GM19324 (cell line): ENCODE data around the gene CYB561D2.

ENCODE experiments used
- ATAC-seq: cut with Tn5 transposase; IDR thresholded peaks from one replicate; pipeline ENCODE4 v1.9.1; 2021; ENCODE audit warnings: mild to moderate bottlenecking, moderate library complexity; ENCODE audit not compliant: unreplicated experiment, low FRiP score

Gene CYB561D2

GRCh38 chr3:50358911-50359759, 8.5 kb downstream of the CYB561D2 start, which contains the start of gene TMEM115:
Gene TMEM115, minus strand, starts transcription at chr3:50359521. Its CDS starts 458 bp downstream, at chr3:50359063.
- ATAC-seq = peak; percentile 97

- no peak for ATAC-seq
Observed at GRCh38 chr3:50359760-50360110, 9.1 kb downstream of the CYB561D2 start.

- no peak for ATAC-seq
Observed at GRCh38 chr3:50364573-50365079, 14.0 kb downstream of the CYB561D2 start.

- peak; percentile 79 for ATAC-seq
Observed at GRCh38 chr3:50365080-50365841, 14.6 kb downstream of the CYB561D2 start.

- no peak for ATAC-seq
Observed at GRCh38 chr3:50365842-50366220, 15.2 kb downstream of the CYB561D2 start.

- no peak for ATAC-seq
Observed at GRCh38 chr3:50369012-50369670, 18.5 kb downstream of the CYB561D2 start.

- ATAC-seq = no peak
Observed at GRCh38 chr3:50370594-50370993, 19.9 kb downstream of the CYB561D2 start.

GRCh38 chr3:50371133-50371685, 20.5 kb downstream of the CYB561D2 start:
- ATAC-seq = no peak

- no peak for ATAC-seq
Observed at GRCh38 chr3:50372349-50372748, 21.7 kb downstream of the CYB561D2 start.

- no peak for ATAC-seq
Observed at GRCh38 chr3:50373146-50374051, 22.7 kb downstream of the CYB561D2 start.

GRCh38 chr3:50374363-50375257, 23.9 kb downstream of the CYB561D2 start:
- no peak for ATAC-seq

- no peak for ATAC-seq
Observed at GRCh38 chr3:50375258-50375931, 24.7 kb downstream of the CYB561D2 start.

- no peak for ATAC-seq
Observed at GRCh38 chr3:50378024-50378423, 27.4 kb downstream of the CYB561D2 start.

GRCh38 chr3:50378757-50379156, 28.1 kb downstream of the CYB561D2 start:
- no peak for ATAC-seq

GRCh38 chr3:50380405-50381085, 29.9 kb downstream of the CYB561D2 start:
- ATAC-seq = no peak

- ATAC-seq = no peak
Observed at GRCh38 chr3:50381383-50381782, 30.7 kb downstream of the CYB561D2 start.

- no peak for ATAC-seq
Observed at GRCh38 chr3:50382722-50383121, 32.1 kb downstream of the CYB561D2 start.

GRCh38 chr3:50383750-50384149, 33.1 kb downstream of the CYB561D2 start:
- no peak for ATAC-seq
